C4-2B (cell line): ENCODE measurements around the gene CHID1.

Source experiments
- H3K27ac ChIP-seq: fragments of 450-650 bp; 2 replicates; pipeline ENCODE4 v1.5.1; 2017
- ZFX ChIP-seq: fragments of 450-650 bp; IDR thresholded peaks from 2 replicates; pipeline ENCODE4 v1.6.1; 2017
- TF ChIP-seq, protein P1 (sequence below): fragments of 450-650 bp; conservative IDR thresholded peaks from 2 replicates; pipeline ENCODE4 v1.5.1; 2017; ENCODE audit warnings: mild to moderate bottlenecking

CHID1 gene

DNA sequence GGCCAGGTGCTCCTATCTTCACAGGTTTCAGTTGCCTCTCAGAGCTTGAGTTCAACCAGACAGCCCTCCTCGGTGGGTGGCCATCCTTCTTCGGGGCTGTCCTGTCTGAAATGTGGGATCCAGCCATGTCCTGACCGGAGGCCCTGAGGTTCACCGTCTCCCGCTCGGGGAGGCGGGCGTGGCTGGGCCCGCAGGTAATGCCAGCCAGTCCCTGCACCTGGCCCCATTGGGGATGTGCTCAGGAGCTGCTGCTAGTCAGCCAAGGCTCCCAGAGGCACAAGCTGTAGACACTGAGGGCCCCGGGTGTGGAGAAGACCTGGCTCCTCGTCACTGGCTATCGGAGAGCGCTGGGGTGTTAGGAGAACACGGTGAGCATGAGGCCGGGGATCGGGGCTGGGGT lies 35.4 kb downstream of the CHID1 start:
- no peak overlapping the region for H3K27ac ChIP-seq

DNA sequence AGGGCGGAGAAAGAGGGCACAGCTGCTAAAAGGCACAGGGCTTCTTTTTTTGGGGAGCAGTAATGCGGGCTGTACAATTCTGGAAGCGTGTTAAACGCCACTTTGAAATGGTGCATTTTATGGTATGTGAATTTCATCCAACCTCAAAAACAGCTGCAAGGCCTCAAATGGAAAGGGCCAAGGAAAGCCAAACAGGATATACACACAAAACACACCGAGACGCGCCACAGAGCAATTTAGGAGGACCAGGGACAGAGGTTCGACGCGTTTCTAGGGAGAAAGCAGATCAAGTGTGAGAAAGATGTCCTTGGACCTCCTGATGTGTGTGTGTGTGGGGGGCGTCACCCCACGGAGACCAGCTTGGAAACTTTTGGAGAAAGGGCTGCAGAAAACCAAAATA lies 36.9 kb downstream of the CHID1 start:
- TF ChIP-seq, protein P1, sequence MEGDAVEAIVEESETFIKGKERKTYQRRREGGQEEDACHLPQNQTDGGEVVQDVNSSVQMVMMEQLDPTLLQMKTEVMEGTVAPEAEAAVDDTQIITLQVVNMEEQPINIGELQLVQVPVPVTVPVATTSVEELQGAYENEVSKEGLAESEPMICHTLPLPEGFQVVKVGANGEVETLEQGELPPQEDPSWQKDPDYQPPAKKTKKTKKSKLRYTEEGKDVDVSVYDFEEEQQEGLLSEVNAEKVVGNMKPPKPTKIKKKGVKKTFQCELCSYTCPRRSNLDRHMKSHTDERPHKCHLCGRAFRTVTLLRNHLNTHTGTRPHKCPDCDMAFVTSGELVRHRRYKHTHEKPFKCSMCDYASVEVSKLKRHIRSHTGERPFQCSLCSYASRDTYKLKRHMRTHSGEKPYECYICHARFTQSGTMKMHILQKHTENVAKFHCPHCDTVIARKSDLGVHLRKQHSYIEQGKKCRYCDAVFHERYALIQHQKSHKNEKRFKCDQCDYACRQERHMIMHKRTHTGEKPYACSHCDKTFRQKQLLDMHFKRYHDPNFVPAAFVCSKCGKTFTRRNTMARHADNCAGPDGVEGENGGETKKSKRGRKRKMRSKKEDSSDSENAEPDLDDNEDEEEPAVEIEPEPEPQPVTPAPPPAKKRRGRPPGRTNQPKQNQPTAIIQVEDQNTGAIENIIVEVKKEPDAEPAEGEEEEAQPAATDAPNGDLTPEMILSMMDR: no peak
- TF ChIP-seq ZFX: no peak
- H3K27ac ChIP-seq: no peak overlapping the region

More for the DNA sequence above, 35.4 kb downstream of the CHID1 start:
- TF ChIP-seq ZFX: no peak
- TF ChIP-seq, protein P1: no peak

GRCh38 chr11:872799-873198 lies 37.8 kb downstream of the CHID1 start:
- H3K27ac ChIP-seq: no peak overlapping the region
- no peak for TF ChIP-seq ZFX
- TF ChIP-seq, protein P1: no peak

DNA sequence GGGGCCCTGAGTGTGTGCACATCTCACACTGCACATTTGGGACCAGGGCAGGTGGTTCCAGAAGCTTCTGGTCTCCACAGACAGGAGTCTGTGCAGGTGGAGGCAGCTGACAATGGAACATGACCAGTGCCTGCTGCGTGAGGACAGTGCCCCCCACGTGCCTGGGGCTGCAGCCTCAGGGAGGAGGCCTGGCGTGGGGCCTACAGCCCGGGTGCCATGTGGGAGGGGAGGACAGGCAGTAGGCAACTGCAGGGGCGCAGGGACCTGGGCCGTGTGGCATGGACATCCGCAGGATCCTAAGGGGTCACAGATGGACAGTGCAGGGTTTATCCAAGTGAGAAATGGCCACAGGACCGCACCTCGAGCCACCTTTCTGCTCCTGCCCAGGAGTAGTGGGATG lies 39.1 kb downstream of the CHID1 start:
- TF ChIP-seq, protein P1: no peak
- TF ChIP-seq ZFX: no peak
- no peak overlapping the region for H3K27ac ChIP-seq

GRCh38 chr11:870418-870817 lies 40.2 kb downstream of the CHID1 start:
- TF ChIP-seq, protein P1: no peak
- H3K27ac ChIP-seq: no peak overlapping the region

GRCh38 chr11:870127-870413 lies 40.5 kb downstream of the CHID1 start:
- TF ChIP-seq ZFX: no peak
- TF ChIP-seq, protein P1: no peak
- no peak overlapping the region for H3K27ac ChIP-seq

GRCh38 chr11:869399-870126 lies 41.0 kb downstream of the CHID1 start:
- no peak overlapping the region for H3K27ac ChIP-seq
- TF ChIP-seq ZFX: no peak
- TF ChIP-seq, protein P1: no peak
